Right hindlimb (tissue), 1 donor: ENCODE data around the gene TAS2R50.

Experiments
- DNase-seq: peaks from one replicate; pipeline ENCODE4 v3.0.0-alpha.2; 2018

Gene TAS2R50

DNA sequence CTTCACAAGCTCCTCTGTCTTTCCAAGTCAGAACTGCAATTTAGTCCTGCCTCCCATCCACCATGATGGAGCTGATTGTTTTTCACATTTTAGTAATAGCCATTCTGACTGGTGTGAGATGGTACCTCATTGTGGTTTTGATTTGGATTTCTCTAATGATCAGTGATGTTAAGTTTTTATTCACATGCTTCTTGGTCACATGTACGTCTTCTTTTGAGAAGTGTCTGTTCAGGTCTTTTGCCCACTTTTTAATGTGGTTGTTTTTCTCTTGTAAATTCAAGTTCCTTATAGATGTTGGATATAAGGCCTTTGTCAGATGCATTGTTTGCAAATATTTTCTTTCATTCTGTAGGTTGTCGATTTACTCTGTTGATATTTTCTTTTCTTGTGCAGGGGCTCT lies 43.5 kb downstream of the TAS2R50 start:
- DNase-seq: no peak

DNA sequence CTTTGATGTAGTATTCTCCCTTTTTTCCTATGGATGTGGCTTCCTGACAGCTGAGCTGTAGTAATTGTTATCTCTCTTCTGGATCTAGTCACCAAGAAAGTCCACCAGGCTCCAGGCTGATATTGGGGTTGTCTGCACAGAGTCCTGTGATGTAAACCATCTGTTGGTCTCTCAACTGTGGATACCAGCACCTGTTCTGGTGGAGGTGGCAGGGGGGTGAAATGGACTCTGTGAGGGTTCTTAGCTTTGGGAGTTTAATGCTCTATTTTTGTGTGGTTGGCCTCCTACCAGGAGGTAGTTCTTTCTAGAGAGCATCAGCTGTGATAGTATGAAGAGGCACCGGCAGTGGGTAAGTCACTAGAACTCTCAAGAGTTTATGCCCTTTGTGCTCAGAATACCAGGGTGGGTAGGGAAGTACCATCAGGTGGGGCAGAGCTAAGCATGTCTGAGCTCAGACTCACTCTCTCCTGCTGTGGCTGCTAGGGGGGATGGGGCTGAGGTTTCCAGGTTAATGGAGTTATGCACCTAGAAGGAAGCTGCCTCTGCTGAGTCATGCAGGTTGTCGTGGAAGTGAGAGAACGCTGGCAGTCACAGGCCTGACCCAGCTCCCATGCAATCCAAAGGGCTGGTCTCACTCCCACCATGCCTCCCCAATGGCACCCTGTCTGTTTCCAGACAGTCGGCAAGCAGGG lies 44.6 kb downstream of the TAS2R50 start:
- DNase-seq: no peak

- DNase-seq: no peak
Observed at GRCh38 chr12:10941369-10941768, 45.3 kb downstream of the TAS2R50 start.

DNA sequence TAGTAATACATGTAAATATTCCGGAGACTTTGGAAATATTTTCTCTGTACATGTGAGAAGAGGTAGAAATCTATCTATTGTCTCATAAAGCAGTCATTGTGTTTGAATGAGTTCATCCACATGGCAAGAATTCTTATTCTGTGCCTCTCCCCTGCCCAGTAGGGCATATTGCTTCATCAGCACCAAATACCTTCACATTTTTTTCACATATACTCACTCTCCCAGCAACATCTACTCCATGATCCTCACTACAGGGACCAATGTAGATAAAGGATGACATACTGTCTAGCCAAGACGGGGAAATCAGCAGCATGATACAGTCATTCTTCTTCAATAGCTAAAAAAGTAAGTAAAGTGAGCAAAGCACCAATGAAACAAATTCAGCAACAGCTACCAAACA lies 46.3 kb downstream of the TAS2R50 start:
- no peak for DNase-seq

- no peak for DNase-seq
Observed at GRCh38 chr12:10939163-10939562, 47.5 kb downstream of the TAS2R50 start, which contains the start of gene TAS2R14. TAS2R14 (minus strand) TSS chr12:10939263; CDS start chr12:10939207, 56 bp downstream.

GRCh38 chr12:10936506-10936905 lies 50.2 kb downstream of the TAS2R50 start:
- no peak for DNase-seq
